GM21825 (cell line): ENCODE measurements around the gene ANO8.

Source experiments
- ATAC-seq: cut with Tn5 transposase; IDR thresholded peaks from one replicate; pipeline ENCODE4 v1.9.1; 2021; ENCODE audit warnings: mild to moderate bottlenecking, moderate library complexity; ENCODE audit not compliant: unreplicated experiment

ANO8 gene

DNA sequence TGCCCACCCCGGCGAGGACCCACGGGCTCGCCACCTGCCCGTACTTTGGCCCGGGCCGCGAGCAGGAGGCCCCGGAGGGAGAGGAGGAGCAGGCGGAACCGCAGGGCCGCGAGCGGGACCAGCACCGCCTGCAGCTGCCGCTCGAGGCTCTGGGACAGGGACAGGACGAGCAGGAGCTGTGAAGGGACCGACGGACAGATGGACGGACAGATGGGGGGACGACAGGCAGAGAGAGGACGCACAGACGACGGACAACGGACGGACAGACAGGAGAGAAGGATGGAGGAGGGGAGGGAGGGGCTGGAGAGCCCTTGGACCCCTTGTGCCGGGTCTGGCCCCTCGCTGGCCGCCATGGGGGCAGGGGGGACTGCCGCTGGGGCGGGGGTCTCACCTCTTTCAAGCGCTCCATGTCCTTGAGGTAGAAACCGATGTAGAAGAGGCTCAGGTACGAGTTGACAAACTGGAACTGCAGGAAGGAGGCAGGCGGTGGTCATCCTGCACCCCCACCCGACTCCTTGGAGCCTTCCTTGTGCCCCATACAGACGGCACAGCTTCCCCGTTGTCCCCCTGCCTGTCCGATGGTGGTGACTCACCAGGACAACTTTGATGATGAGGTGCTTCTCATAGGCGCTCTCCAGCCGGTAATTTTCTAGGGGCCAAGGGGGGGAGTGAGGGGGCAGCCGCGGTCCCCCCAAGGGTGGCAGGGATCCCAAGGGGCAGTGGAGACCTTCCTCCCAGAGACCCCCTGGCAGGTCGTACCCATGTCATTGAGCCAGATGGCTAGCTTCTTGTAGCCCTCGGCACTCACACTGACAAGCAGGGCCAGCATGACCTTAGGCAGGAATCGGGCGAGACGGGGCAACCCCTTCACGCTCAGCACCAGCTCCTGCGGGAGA lies 5.0 kb downstream of the ANO8 start:
- no peak for ATAC-seq

DNA sequence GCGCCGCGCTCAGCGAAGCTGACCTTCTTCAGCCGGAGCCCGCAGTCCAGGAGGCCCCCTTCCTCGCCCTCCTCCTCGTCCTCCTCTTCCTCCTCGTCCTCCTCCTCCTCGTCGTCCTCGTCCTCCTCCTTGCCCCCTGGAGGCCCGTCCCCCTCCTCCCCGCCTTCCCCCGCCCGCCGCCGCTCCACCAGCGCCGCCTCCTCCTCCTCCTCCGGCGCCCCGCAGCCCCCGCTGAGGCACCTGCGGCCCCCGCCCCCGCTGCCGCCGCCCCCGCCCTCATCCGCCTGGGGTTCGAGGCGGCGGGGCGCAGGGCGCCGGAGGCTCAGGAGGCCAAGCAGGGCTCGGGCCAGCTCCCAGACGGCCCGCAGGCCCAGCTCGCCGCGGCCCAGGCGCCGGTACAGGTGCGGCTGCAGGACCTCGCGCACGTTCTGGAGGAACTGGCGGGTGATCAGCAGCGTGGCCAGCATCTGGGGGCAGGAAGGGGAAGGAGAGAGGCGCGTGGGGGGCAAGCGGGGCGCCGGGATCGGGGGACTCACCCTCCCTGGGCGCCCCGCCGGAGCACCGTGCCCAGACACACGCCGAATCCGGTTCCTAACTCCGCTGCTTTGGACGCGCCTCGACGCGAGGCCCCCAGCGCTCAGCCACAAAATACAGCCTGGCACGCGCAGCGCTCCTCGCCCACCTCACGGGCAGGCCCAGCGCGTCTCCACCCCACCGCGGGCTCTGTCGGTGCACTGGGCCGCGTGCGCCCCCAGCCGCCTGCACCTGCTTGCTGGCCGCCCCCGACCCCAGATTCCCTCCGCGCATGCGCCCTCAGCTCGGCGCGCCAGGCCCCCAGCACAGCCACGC lies 5.9 kb downstream of the ANO8 start:
- ATAC-seq, result no peak

DNA sequence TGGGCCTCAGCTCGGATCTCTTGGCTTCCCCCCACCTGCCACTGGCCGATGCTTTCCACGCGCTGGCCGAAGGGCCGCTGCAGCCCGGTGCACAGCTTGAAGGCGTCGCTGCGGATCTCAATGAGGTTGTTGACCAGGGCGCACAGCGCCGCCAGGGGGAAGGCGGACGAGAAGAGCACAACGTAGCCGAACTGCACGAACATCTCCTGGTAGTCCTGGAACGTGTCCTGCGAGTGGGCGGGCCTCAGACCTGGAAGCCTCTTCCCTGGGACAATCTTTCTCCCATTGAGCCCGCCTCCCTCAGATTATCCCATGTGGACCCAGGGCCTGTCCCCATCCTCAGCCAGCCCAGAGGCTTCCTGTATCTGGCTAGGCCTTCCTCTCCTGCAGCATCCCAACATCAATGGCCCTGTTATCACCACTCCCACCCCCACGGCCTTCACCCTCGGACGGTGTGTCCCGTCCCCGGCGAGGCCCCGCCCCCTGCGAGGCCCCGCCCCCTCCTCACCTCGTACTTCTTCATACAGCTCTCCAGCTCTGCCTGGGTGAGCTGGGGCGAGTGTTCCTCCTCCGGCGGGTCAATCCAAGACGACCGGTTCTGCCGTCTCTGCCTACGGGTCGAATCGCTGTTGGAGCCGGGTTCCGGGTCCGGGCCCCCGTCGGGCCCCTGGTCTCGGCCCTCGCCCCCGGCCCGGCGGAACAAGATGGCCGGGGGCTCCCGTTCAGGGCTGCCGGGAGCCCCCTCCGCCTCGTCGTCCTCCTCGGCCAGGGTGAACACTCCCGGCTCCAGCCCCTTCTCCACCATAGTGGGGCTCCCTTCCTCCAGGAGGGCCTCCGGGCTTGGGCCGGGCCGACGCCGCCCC lies 6.8 kb downstream of the ANO8 start:
- ATAC-seq, result no peak

DNA sequence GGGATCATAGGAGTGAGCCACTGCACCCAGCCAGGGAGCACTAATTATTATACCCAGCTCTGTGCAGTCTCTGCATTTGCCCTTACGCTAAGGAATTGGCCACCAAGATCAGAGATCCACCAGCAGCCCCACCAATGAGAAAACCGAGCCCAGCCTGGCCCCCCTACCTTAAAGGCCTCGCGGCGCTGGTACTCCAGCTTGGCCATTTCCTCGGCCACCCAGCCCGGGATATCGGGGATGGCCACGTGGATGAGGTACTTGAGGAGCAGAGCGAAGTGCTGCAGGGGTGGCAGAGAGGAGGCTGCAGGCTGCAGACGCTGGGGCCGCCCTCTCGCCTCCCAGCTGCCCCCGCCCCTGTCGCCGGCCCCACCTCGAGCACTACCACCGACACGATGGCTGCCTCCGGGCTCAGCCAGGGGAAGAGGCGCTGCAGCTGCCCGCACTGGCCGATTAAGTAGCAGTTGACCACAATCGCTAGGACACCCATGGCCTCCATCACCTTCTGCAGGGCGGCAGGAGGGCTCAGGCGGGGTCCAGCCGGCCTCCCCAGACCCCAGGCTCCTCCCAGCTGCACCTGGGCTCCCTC lies 7.5 kb downstream of the ANO8 start:
- no peak for ATAC-seq

- no peak for ATAC-seq
These were observed 8.1 kb downstream of the ANO8 start for GRCh38 chr19:17326595-17326966.

DNA sequence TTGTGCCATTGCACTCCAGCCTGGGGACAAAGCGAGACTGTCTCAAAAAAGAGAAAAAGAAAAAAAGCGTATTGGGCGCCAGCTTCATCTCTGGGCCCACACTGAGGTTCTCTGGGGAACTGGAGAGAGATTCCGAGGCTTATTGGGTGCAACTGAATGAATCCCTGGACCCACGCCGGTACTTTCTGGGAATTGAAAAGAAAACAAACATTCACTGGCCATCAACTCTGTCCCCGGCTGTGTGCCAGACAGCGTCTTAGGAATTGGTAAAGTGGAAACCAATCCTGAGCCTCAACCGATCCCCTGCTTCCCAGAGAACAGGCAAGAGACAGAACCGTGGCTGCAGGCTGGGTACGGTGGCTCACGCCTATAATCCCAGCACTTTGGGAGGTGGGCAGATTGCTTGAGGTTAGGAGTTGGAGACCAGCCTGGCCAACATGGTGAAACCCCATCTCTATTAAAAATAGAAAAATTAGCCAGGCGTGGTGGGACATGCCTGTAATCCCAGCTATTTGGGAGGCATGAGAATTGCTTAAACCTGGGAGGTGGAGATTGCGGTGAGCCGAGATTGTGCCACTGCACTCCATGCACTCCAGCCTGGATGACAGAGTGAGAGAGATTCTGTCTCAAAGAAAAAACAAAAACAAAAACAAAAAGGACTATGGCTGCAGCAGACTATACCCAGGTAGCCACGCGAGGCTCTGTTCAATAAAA lies 8.6 kb downstream of the ANO8 start:
- ATAC-seq, result no peak

DNA sequence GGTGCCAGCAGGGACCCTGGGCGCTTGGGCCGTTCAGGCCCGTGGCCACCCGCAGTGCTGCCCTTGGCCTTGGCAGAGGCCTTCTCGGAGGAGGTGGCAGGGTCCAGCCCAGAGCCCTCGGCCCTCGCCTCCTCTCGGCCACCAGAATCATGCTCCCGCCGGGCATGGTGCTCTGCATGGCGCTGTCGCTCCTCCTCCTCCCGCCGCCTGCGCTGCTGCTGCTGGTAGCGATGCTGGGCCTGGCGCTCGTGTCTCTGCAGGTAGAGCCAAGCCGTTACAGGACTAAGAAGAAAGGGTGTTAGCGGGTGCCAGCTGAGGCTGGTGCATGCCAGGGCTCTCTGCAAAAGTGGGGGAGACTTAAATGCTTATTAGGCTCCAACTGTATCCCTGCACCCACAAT lies 9.5 kb downstream of the ANO8 start:
- ATAC-seq, result no peak

GRCh38 chr19:17324357-17325114 lies 10.1 kb downstream of the ANO8 start:
- no peak for ATAC-seq

DNA sequence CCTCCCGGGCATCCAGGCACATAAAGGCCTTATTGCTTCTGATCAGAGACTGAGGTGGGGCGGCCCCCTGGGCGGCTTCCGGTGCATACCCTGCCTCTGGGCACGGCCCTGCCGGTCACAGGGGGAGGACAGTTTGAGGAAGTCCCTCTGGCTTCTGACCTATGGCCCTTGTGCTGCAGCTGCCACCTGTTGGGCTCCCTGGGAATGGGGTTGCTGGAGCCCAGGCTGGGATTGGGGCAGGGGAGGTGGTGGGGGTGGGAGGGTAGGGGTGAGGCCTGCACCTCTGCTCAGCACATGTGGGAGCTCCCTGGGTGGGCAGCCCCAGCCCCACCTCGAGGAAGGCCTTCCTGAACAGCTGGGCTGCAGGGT lies 10.7 kb downstream of the ANO8 start:
- no peak for ATAC-seq

DNA sequence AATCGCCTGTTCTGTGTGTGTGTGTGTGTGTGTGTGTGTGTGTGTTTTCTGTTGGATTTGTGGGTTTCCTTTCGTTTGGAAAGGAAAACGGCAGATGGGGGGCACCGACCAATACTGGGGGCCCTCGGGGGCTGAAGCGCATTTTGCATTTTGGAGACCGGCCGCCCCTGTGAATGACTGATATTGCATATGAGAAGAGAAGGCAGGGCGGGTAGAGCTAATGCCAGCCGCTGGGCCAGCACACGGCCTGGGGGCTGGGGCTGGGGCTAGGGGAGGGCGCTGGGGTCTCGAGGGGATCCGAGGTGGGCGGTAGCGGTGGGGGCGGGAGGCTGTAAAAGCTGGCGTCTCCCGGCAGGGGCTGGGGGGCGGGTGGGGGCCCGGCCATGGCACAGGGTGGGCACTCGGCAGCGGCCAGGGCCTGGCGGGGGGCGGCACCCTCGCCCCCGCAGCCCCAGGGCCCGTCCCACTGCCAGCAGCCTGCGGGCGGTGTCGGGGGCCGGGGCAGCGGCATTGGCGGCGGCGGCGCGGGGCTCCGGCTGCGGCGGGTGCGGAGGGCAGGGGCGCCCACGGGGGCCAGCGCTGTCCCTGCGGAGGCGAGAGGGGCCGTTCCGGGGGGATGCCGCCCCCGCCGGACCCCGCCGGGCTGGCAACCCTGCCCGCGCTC lies 11.2 kb downstream of the ANO8 start:
- no peak for ATAC-seq

DNA sequence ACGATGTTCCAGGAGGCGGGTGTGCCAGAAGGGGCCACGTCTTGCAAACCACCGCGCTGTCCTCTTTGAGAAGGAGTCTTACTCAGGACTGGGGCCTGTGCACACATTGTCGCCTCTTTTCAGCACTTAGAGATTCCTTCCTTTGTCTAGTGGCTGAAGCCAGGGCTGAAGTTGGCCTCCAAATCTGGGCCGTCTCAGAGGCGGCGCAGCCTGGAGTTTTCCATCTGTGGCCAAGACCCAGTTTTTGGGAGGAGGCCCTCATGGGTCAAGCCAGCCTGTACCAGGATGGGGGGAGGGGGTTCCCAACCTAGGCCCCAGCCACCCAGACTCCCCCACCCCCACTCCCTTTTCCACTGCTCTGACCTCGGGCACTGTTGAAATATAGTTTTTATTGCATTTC lies 11.8 kb downstream of the ANO8 start:
- no peak for ATAC-seq

- ATAC-seq, result no peak
These were observed 12.8 kb downstream of the ANO8 start for GRCh38 chr19:17321655-17322489.

DNA sequence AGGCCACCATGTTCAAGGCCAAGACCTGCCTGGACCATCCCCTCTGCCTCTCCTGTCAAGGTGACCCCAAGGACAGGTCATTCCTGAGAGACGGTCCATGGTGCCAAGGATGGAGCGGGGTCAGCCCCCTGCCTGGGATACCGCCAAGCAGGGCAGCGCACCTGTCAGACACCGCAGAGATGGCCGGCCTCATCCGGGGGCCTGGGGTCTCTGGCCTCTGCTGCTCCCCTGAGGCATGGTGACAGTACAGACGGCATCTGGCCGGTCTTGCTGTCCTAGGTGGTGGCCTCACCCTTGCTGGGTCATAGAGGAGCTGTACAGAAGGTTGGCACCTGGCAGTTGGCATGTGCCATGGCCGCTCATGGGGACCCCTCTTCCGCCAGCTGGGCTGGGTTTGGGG lies 14.2 kb downstream of the ANO8 start:
- no peak for ATAC-seq

DNA sequence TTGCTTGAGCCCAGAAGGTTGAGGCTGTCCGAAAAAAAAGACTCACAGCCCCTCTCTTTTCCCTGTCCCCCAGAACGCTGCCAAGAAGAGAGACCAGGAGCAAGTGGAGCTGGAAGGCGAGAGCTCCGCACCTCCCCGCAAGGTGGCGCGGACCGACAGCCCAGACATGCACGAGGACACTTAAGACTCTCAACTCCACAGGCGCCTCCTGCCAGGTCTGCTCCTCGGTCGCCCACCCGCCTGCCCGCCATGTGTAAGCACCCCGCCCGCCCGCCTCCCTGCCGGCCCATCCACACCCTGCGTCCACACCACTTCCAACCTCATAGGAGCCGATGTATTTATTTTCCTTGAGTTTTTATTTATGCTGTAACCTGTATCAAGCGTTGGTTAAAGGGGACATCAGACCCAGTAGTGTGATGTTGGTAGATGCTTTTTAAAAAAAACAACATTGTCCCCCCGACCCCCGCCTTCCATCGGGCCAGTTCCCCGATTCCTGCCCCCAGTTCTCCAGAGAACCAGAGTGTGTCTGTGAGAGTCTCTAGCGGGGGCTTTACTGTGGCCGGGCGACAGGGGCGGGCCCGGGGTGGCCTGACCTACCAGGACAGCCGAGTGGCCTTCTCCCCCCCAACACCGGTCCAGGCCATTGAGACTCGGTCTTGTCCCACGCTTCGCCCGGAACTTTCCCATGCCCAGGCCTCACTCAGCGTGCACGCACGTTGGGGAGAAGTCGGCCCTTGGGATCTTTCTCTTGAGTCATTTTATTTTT lies 15.0 kb downstream of the ANO8 start:
- no peak for ATAC-seq

- ATAC-seq, result no peak
These were observed 15.7 kb downstream of the ANO8 start for GRCh38 chr19:17318966-17319365.

DNA sequence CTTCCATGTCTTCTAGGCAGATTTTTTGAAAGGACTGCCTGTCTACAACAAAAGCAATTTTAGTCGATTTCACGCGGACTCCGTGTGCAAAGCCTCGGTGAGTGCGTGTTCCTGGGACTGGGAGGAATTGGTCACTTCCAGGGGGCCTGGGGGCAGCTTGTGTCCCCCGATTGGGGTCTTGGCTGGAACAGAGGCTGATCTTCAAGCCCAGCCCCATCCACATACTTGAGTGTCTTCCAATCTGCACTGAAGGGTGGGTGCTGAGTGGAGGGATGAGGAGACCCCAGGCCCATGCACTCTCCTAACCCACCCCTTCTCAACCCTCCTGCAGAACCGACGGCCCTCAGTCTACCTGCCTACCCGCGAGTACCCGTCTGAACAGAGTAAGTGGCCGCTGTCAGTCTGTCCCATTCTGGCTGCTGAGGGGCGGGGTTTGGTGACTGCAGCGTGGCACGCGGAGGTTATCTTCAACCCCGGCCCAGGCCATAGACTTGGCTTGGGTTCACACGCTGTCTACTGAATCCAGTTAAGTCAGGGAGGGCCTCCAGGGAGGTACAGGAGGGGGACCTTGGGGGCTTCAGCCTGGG lies 20.6 kb downstream of the ANO8 start:
- no peak for ATAC-seq
